Measurements from ENCODE around the gene ECHDC1.

DNA sequence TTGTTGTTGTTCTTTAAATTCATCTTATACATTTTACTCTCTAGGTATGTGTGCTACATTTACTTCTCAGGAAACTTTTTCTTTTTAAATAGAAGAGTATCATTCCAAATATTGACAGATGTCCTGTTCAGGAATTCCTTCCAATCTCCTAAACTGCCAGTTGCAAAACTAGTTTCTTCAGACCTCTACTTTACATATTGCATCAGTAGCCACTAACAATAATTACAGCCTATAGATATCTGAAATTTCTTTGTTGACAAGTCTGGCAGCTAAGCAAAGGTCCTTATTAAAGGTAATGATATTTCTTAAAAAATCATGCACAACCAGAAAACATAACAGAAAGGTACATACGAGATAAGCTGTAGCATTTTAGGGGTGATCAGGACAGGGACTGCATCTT, 4.5 kb downstream of the ECHDC1 start:
- no peak for TF ChIP-seq POLR2A (IDR thresholded peaks at IDR 0.05)
- TF ChIP-seq, protein P1, sequence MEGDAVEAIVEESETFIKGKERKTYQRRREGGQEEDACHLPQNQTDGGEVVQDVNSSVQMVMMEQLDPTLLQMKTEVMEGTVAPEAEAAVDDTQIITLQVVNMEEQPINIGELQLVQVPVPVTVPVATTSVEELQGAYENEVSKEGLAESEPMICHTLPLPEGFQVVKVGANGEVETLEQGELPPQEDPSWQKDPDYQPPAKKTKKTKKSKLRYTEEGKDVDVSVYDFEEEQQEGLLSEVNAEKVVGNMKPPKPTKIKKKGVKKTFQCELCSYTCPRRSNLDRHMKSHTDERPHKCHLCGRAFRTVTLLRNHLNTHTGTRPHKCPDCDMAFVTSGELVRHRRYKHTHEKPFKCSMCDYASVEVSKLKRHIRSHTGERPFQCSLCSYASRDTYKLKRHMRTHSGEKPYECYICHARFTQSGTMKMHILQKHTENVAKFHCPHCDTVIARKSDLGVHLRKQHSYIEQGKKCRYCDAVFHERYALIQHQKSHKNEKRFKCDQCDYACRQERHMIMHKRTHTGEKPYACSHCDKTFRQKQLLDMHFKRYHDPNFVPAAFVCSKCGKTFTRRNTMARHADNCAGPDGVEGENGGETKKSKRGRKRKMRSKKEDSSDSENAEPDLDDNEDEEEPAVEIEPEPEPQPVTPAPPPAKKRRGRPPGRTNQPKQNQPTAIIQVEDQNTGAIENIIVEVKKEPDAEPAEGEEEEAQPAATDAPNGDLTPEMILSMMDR (IDR thresholded peaks at IDR 0.05): no peak
